CD4-positive, alpha-beta T cell treated with Interleukin-4 for 1 hour (primary cell): ENCODE data around the gene GPC1.

Experiments used
- DNase-seq, 2 donors: peaks; one replicate each; pipeline ENCODE4 v3.0.0-alpha.2; 2020 to 2022

The GPC1 gene

DNA sequence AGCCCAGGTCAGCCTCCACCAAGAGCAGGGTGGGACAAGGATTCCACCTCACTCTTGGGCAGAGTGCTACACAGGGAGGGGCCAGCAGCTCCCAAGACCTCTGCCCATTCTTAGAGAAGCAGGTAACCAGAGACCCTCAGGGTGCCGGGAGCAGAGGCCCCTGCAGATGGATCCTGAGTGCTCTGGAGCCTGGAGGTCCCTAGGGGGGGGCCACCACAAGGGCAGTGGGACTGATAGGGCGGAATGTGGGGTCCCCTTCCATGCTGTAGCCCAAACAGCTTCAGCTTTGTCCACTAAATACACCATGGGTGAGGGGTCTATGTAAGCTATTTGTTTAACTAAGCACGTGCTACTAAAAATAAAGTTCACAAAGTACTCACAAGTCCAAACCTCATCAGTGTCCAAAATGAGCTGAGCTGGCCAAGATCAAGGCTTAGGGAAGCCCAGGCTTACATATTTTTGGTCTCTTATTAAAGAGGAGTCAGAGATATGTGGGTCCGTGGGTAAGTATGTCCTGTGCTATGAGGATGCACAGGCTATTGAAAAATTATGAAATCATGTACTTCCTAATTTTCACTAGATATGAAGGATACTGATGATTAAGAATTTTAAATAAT lies 21.5 kb upstream of the GPC1 start:
- DNase-seq = peak in 1 of 2 donors; percentile 2

DNA sequence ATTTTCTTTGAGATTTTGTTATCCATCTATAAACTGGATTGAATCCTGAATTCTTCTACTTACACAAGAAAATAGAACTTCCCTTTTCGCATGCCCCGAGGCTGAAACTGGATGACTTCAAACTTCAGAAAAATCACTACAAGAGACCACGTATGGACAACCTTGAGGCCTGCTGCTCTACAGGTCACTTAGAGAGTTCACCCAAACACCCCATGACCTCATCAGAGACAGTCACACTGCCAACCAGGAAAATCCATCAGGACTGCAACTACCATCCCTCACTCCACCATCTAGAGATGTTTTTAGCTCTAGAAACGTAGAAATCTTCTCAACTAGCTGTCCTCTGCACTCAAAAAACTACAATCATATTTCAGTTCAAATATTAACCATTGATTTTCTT lies 18.6 kb upstream of the GPC1 start:
- no peak for DNase-seq

DNA sequence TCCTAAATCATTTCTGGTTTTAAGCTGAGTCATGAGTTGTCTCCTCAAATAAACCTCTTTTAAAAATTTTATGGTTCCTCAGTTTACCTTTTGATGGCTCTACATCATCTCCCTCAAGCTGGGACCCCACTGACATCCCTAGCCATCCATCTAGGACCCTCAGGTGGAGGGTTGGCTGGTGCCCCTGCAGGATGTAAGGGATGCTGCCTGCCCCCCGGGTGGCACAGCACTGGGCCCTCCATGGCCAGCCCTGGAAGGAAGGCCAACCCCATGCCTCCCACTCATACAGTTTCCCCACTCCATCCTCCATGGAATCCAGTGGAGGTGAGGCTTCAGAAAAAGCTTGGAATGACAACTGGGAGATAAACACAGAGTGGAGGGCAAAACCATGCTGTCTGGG lies 17.2 kb upstream of the GPC1 start:
- peak in 1 of 2 donors; percentile 1 for DNase-seq

DNA sequence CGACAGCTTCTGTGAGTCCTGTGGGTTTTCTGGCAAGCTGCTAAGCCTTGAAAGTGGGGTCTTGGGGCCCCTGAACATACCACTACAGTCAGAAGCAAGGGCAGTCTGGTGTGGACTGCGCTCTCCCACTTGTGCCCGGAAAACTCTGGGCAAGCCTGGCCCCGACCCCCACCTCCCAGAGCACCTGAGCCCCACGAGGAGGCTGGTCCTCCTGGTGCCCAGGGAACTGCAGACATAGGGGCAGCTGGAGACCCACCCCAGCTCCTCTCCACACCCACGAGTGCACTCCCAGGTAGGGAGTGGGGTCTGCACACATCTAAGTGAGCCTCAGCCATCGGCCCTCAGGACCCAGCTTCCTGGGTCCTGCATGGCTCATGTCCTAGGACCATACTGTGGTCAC lies 16.2 kb upstream of the GPC1 start:
- DNase-seq = peak in 1 of 2 donors; percentile 7

DNA sequence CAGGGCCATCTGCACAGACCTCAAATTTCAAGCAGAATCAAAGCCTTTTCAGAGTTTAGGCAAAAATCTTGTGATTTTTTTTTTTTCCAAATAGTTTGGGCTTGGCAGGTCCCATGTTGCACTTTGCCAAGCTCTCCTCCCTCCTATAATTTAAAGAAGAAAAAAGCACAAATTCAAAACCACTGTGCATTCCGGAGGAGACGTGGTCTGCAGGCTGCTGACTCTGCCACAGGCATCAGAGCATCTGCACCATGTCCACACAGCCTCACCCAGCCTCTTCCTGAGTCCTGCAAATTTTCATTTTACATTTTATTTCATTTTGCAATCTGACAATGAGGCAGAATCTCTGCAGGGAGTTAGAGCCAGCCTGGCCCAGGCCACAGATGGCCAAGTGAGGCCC lies 15.7 kb upstream of the GPC1 start:
- DNase-seq = no peak

DNA sequence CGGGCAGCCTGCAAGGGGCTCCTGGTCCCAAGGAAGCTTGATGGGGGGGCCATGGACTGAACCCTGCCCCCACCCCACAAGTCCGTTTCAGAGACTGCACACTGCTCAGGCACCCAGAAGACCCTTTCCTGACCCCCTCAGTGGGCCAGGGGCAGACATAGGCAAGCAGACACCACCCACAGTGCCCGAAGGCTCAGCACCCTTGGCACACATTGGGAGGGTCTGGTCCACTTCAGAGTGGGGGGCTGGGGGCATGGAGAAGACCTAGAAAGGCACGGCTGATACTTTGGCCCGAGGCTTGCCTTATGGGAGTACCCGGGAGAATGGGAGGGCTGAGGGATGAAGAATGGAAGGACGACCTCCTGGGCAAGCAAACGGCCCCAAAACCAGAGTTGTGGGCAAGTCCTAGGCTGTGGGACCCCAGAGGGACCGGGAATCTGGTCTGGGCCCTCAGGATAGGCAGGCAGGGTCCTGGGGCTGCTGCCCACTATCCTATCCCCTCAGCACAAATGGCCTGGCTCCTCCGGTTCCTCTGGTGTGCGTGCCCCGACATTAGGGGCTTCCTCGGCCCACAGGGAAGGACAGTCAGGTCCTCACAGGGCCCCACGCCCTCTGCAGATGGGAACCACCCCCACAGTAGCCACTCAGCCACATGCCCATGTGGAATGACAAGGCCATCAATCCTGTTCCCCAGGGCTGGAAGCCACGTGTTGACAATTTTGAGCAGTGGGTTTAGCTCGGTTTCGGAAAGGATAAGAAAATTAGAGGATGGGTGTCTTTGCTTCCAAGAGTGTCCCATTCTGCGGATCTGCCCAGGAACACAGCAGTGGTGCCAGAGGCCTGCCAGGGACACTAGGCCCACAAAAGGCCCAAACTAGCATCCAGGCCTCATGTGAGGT lies 15.0 kb upstream of the GPC1 start:
- DNase-seq = peak in 1 of 2 donors; percentile 5

DNA sequence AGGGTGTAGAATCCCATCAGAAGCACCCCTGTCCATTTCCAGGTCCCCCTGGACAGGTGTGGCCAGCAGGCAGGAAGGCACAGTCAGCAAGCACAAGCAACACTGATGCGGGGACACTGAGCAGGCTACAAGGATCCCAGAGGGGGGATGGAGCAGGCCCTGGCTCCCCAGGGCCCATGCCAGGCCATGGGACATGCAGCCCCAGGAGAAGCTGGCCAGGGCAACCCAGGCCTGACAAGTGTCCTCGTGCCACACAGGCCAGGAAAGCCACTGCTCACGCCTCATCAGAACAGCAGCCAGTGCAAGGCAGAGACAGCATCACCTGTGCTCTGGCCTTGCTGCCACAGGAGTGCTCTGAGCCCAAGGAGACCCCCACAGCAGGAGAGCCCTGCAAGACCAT lies 14.1 kb upstream of the GPC1 start:
- peak in 1 of 2 donors; percentile 7 for DNase-seq

DNA sequence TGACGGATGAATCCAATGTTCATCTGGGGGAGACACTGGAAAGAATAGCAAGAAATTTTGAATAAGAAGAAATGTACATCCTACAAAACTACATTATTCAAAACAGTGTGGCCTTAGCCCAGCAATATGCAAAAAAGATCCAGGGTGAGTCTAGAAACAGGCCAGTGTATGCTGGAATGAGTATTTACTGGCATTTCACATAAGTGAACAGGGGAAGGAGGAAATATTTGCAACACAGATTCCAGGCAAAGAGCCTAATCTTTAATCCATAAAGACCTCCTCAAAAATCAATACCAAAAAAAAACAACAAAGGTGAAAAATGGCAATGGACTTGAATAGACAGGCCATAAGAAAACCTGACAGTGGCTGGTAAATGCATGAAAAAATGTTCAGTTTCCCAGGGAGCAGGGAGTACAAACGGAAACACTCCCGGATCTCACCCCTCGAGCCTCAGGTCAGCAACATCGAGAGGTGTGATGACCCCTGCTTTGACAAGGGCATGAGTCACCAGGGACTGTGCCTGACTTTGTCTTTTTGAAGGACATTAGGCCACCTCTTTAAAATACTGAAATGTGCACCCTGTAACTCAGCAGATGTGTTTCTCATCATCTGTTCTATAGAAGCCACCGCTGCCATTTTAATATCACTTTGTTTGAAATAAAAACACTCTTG lies 12.7 kb upstream of the GPC1 start:
- no peak for DNase-seq

DNA sequence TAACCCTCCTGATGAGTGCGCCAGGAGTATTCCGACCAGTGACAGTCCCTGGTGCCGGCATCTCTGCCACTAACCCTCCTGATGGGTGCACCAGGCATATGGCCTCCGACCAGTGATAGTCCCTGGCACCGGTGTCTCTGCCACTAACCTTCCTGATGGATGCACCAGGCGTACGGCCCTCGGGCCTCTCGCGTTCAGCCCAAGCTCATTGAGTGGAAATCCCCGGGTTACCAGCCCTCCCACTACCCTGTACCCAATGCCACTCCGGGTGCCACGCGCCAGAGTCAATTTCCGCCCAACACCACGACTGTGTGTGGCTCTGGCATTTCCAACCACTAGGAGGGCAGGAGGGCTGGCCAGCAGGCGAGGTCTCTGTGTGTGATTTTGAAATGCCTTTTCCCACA lies 11.7 kb upstream of the GPC1 start:
- peak in 1 of 2 donors; percentile 7 for DNase-seq

DNA sequence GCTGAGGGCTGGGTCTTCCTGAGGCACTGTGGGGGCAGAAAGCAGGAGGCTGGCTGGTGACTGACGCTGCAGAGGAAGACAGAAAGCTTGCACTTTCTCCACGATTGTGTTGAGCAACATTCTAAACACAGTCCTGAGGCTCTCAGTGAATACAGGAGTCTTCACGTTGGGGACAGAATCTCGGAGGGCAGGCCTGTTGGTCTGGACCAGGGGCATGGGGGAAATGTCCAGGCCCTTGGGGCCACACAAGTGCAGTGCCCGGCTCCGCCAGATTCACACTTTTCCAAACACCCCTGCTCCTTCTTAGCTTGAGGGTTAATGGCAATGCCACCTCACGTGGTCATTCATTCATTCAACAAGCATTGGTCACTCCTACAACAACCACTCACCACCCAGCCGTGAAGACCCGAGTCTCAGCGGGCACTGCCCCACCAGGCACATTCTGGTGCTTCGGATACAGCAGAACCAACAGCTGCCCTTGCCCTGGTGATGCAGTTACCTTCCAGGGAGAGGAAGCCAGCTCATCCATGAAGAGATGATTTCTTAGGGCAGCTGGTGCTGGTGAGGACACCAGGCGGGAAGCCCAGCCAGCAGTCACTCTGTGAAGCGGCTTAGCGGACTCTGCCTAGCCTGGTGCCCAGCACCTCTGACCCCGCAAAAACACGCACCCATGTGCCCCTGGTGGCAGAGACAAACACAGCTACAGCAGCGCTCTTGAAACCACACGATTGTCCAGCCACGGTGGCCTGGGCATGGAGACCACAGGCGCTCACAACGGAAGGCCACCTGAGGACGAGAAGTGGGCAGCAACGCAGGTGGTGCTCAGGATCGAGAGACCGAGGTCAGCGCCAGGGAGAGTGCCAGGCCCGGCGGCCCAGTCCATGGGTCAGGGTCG lies 10.9 kb upstream of the GPC1 start:
- DNase-seq = peak in 1 of 2 donors; percentile 9

DNA sequence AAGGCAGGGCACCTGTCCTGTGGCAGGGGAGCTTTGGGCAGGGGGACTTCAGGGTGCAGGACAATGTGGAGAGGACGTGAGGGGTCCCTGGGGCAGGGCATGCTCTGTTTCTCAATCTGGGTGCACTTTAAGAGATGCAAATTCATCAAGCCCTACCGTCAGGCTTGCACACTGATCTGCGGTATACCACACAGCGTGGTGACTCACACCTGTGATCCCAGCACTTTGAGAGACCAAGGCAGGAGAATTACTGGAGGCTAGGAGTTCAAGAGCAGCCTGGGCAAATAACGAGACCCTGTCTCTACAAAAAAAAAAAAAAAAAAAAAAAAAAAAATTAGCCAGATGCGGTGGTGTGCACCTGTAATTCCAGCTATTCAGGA lies 10.2 kb upstream of the GPC1 start:
- no peak for DNase-seq

DNA sequence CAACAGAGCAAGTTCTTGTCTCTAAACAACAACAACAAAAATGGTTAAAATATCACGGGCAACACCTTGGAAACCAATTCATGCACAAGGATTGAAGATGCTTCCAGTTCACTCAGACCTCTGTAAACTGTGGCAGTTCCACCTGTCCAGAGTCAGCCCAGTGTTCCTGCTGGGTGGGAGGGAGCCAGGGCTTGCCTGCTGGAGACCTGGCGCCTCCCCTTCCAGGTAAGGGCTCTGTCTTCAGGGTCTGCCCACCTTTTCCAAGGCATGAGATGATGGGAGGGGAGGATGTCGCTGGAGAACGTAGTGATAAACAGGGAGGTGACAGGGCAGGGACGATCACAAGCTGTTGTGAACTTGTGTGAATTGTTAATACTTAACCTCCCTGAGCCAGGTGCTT lies 9.8 kb upstream of the GPC1 start:
- no peak for DNase-seq

DNA sequence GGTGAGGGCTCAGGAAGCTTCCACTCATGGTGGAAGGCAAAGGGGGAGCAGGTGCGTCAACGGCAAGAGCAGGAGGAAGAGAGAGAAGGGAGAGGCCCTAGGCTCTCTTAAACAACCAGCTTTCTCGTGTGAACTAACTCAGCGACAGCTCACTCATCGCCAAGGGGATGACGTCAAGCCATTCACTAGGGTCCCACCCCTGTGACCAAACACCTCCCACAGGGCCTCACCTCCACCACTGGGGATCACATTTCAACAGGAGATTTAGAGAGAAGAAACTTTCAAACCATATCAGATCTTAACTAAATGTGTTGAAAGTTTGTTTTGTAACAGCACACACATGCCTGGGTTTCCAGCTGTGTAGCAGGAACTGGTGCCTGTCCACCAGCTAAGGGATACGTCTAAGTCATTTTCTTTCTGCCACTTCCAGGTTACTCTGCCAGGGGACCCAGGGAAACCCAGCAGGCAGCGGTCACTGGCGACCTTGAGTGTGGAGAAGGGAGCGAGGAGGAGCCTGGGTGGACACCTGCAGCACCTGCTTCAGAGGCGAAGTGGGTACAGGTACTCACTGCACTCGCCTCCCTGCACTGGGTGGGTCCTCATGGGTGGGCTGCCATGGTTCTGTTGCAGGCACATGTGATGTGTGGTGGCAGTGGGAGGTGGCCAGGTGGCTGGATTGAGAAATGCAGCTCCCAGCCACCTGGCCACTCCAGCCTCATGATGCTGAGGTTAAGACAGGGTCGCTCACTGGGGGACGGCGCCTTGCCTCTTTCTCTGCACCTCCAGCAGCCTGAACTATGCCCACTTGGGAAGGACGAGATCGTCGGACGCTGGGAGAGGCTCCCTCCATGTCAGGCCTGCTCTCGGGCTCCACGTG lies 8.4 kb upstream of the GPC1 start:
- peak in 1 of 2 donors; percentile 7 for DNase-seq

DNA sequence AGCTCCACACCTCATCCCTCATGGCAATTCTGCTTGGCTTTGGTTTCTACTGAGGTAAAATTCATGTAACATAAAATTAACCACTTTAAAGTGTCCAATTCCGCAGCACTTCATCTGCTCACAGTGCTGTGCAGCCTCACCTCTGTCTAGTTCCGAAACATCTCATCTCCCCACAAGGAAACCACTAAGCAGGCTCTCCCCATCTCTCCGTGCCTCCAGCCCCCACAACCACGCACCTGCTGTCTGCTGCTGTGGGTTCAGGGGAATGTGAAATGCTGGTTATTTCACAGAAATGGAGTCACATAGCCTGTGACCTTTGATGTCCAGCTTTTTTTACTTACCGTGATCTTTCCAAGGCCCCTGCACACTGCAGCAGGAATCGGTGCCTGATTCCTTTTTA lies 7.7 kb upstream of the GPC1 start:
- no peak for DNase-seq

DNA sequence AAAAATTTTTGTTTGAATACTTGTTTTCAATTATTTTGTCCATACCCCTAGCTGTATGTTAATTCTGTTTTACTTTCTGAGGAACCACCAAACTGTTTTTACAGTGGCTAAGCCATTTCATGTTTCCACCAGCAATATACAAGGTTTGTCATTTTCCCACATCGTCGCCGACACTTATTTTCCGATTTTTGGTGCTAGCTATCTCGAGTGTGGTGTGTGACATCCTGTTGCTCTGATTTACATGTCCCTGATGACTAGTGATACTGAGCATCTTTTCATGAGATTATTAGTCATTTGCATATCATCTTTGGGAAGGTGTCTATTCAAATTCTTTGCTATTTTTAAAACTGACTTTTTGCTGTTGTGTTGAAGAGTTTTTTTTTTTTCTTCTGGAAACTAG lies 7.2 kb upstream of the GPC1 start:
- no peak for DNase-seq

DNA sequence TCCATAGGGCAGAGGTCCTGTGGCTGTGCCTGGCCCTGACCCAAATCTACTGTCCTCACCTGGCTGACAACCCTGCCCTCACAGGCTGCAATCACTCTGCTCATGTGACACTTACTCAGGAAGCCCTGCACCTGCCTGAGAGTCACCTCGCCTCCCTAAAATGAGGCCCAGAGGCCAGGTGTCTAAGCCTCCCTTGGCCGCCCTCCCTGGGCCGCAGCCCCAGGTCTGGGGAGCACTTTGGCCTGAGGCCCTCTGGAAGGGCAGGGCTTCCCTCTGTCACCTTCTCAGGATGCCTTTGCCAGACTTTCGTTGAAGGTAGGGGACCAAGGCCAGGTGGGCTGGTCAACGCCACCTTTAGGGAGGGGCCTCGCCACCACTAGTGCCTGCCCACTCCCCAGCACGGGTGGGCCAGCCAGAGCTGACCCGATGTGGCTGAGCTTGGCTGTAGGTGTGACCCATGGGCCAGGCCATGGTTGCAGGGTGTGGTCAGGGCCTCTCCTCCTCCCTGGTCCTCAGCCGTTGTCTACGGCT lies 6.1 kb upstream of the GPC1 start:
- peak in 1 of 2 donors; percentile 9 for DNase-seq

DNA sequence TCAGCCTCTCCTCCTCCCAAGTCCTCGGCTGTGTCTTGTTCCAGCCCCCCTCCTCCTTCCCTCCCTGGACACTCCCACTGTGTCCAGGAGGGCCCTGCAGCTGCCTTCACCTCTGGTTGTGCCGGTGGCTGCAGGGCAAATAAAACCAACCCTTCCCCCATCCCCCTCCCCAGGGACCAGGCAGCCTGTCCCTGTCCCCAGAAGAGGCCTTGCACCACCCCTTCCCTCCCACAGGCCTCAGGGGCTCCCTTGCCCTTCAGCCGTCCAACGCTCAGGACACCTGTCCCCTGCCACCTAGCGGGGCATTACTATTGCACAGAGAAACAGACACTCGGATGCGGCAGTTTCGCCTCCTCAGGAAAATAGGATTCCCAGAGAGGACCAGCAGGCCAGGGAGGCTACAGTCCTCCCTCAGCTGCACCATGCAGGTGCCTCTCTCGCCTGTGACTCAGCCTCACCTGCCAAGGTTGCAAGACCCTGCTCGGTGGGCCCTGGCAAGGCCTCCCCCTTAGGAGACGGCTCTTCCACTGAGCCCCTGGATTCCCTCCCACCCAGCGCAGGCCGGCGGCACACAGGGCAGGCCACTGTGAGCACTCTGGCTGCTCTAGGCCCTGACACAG lies 5.5 kb upstream of the GPC1 start:
- peak in 1 of 2 donors; percentile 4 for DNase-seq

DNA sequence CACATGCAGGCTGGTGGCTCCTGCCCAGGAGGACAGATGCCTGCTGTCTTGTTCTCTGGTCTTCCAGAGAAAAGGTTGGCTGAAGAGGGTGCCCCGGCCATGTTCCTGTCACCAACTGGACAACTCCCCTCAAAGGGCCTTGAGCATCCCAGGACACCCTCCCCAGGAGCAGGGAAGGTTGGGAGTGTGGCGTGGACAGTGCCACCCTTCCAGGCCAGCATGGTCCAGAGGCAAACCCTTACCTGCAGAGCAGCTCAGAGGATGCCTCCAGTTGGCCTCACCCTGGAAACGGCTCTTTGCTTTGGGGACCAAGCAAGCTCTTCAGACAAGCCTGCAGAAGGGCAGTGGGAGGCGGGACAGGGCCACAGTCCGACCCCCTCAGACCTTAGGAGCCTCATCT lies 4.9 kb upstream of the GPC1 start:
- DNase-seq = peak in 1 of 2 donors; percentile 9

DNA sequence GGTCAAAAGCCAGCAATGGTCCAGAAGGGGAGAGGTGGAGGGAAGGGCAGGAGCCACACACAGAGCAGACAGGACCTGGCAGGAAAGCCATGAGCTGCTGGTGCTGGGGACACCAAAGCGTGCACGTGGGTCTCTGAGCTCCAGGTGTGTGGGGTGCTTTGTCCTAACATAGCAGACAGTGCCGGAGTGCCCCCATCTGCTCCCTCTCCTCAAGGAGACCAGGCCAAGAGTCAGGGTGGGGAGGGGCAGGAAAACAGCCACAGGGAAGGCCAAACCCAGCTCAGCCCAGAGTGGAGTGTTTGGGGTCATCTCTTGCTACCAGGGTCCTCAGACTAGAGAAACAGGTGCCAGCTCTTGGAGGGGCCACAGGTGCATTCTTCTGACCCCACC lies 4.2 kb upstream of the GPC1 start:
- peak in 1 of 2 donors; percentile 9 for DNase-seq

DNA sequence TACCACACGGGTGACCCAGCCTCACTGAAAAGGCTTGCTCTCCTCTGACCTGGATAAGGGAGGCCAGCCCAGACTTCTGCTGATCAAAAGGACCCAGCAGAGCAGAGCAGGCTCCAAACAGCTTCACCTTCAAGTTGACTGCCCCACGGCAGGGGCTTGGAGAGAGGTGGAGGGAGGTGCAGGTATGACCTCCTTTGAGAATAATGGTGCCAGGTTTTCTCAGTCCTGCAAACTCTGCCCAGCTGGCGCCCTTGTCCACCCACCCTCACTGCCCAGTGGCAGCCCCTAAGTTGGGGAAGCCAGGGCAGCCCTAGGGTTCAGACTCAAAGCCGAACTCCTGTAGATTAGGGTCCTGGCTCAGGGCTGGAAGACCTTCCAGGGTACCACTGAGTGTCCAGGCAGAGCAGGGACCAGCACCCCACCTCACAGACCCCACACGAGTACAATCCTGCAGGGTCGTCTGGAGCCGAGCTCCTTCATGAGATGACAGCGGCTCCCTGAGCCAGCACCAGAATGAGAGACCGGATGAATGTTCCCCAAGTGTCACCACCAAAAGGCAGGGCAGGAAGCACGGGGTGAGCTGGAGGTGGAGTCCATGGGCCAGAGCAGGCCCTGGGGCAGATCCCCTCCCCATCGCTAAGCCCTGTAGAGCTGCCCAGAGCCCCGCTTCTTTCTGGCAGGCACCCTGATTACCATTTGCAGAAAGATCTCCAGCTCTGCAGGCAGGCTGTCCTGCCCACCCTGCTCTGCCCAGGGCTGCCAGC lies 3.6 kb upstream of the GPC1 start:
- DNase-seq = no peak
